SK-N-SH (cell line): ENCODE results near the gene LRRC19. TPM values are rescaled to one million over a fixed set of nuclear protein-coding genes. Genes with fewer than 3 reads are reported as not detected.

Experiments
- CTCF ChIA-PET: fragments of 300-600, 350-600 bp; formaldehyde crosslinking; extraction: SDS; loops from one replicate; lab custom pipeline; 2021; lab: Yijun Ruan, JAX
- POLR2A ChIA-PET: fragments of 350-600 bp; sonication (Branson Sonifier 250); formaldehyde crosslinking; extraction: SDS; loops from one replicate; lab custom pipeline; 2020; ENCODE audit warnings: antibody characterized with exemption, inconsistent platforms; lab: Yijun Ruan, JAX
- DNase-seq: peaks from one replicate; pipeline ENCODE4 v3.0.0; 2012
- H2AFZ ChIP-seq: fragments of 200-600 bp; sonication (generic); 2 replicates; pipeline ENCODE4 v1.8.1; 2016; ENCODE audit warnings: antibody characterized with exemption, mild to moderate bottlenecking, low read depth
- H3F3A ChIP-seq: fragments of 200-600 bp; sonication (generic); replicated peaks from 2 replicates; pipeline ENCODE3; 2016; ENCODE audit warnings: antibody characterized with exemption, mild to moderate bottlenecking; ENCODE audit not compliant: insufficient read depth
- H3K27ac ChIP-seq, 2 experiments: fragments of 200-500 bp in 1 of 2; fragments of 200-600 bp in 1 of 2; sonication (Bioruptor generic) in 1 of 2; sonication (generic), shearing (Covaris generic) in 1 of 2; 2 replicates each; pipeline versions ENCODE4 v1.5.1 to v1.6.1; 2014 to 2016; ENCODE audit warnings: low read depth in 2 of 2, inconsistent platforms in 1 of 2, low read length in 1 of 2, mild to moderate bottlenecking in 1 of 2, mixed read lengths in 1 of 2
- H3K27me3 ChIP-seq: fragments of 200-600 bp; sonication (generic), shearing (Covaris generic); 2 replicates; pipeline ENCODE4 v1.6.1; 2016; ENCODE audit warnings: mixed run types; ENCODE audit not compliant: insufficient read depth
- H3K36me3 ChIP-seq, 2 experiments: fragments of 200-500 bp in 1 of 2; fragments of 200-600 bp in 1 of 2; sonication (Bioruptor generic) in 1 of 2; sonication (generic) in 1 of 2; replicated peaks in 1 of 2; 2 replicates each; pipeline versions ENCODE3 to v1.5.1; 2014 to 2016; ENCODE audit warnings: low read length in 1 of 2, mild to moderate bottlenecking in 1 of 2; ENCODE audit not compliant: insufficient read depth in 2 of 2, control insufficient read depth in 1 of 2
- H3K4me1 ChIP-seq, 2 experiments: fragments of 200-500 bp in 1 of 2; fragments of 200-600 bp in 1 of 2; sonication (Bioruptor generic) in 1 of 2; sonication (generic), shearing (Covaris generic) in 1 of 2; 2 replicates each; pipeline versions ENCODE4 v1.5.1 to v1.6.1; 2014 to 2016; ENCODE audit warnings: low read depth in 1 of 2, low read length in 1 of 2, mixed run types in 1 of 2; ENCODE audit not compliant: insufficient read depth in 2 of 2, control insufficient read depth in 1 of 2
- H3K4me2 ChIP-seq: fragments of 200-600 bp; sonication (generic), shearing (Covaris generic); 2 replicates; pipeline ENCODE4 v1.6.1; 2017; ENCODE audit warnings: mixed run types
- H3K4me3 ChIP-seq, 2 experiments: fragments of 200-500 bp in 1 of 2; fragments of 200-600 bp in 1 of 2; sonication (Bioruptor generic) in 1 of 2; sonication (generic), shearing (Covaris generic) in 1 of 2; 2 replicates each; pipeline versions ENCODE4 v1.5.1 to v1.8.1; 2014 to 2016; ENCODE audit warnings: low read depth in 2 of 2, inconsistent platforms in 1 of 2, low read length in 1 of 2, mild to moderate bottlenecking in 1 of 2, mixed read lengths in 1 of 2, moderate library complexity in 1 of 2
- H3K79me2 ChIP-seq: fragments of 200-600 bp; sonication (generic); 2 replicates; pipeline ENCODE4 v1.8.1; 2017; ENCODE audit warnings: mild to moderate bottlenecking; ENCODE audit not compliant: insufficient read depth
- H3K9ac ChIP-seq: fragments of 200-600 bp; sonication (generic); 2 replicates; pipeline ENCODE4 v1.6.1; 2017; ENCODE audit warnings: mixed run types
- H3K9me2 ChIP-seq: fragments of 200-600 bp; sonication (generic); 2 replicates; pipeline ENCODE4 v1.6.1; 2017; ENCODE audit warnings: mixed run types
- H3K9me3 ChIP-seq: fragments of 200-600 bp; sonication (generic); 2 replicates; pipeline ENCODE4 v1.6.1; 2017; ENCODE audit warnings: mixed run types, mild to moderate bottlenecking, moderate library complexity
- H4K20me1 ChIP-seq: fragments of 200-600 bp; sonication (generic); 2 replicates; pipeline ENCODE4 v1.6.1; 2017; ENCODE audit warnings: mild to moderate bottlenecking, mixed run types; ENCODE audit not compliant: insufficient read depth
- EP300 ChIP-seq, 2 experiments: IDR thresholded peaks; 2 replicates each; pipeline versions ENCODE4 v1.4.0 to v1.6.1; 2012; ENCODE audit warnings: borderline replicate concordance in 1 of 2, low read depth in 1 of 2, low read length in 1 of 2
- FOSL2 ChIP-seq: IDR thresholded peaks from 2 replicates; pipeline ENCODE4 v1.4.0; 2012; ENCODE audit warnings: low read depth, mild to moderate bottlenecking, moderate library complexity, borderline replicate concordance
- MEF2A ChIP-seq: IDR thresholded peaks from 2 replicates; pipeline ENCODE4 v1.4.0; 2012; ENCODE audit warnings: low read depth, borderline replicate concordance
- MXI1 ChIP-seq: IDR thresholded peaks from 2 replicates; pipeline ENCODE4 v1.6.1; 2012; ENCODE audit warnings: mild to moderate bottlenecking, low read depth, low read length, improper control_type of control experiment
- NFIC ChIP-seq: IDR thresholded peaks from 2 replicates; pipeline ENCODE4 v1.4.0; 2012; ENCODE audit warnings: borderline replicate concordance
- NRF1 ChIP-seq: IDR thresholded peaks from 2 replicates; pipeline ENCODE4 v1.6.1; 2012; ENCODE audit warnings: low read depth, mild to moderate bottlenecking, low read length
- POLR2AphosphoS5 ChIP-seq: IDR thresholded peaks from 2 replicates; pipeline ENCODE4 v1.6.1; 2012; ENCODE audit warnings: low read depth, low read length
- RAD21 ChIP-seq: IDR thresholded peaks from 2 replicates; pipeline ENCODE4 v1.6.1; 2012; ENCODE audit warnings: mild to moderate bottlenecking, low read length
- RCOR1 ChIP-seq: fragments of 150-350 bp; IDR thresholded peaks from 2 replicates; pipeline ENCODE4 v1.6.1; 2017; ENCODE audit warnings: antibody characterized with exemption, low read length
- SIN3A ChIP-seq: IDR thresholded peaks from 2 replicates; pipeline ENCODE4 v1.6.1; 2012; ENCODE audit warnings: low read depth, mild to moderate bottlenecking, low read length, moderate library complexity, borderline replicate concordance
- TEAD4 ChIP-seq: IDR thresholded peaks from 2 replicates; pipeline ENCODE4 v1.4.0; 2012; ENCODE audit warnings: mild to moderate bottlenecking, borderline replicate concordance; ENCODE audit not compliant: insufficient read depth
- WGBS: methylation state at CpG from one replicate; pipeline ENCODE4 v1.1.6; 2017; ENCODE audit warnings: low lambda C conversion rate; 5-methylcytosine and 5-hydroxymethylcytosine counted together
- polyA plus RNA-seq, 3 experiments: library from polyadenylated mRNA; depleted of rRNA; stranded (reverse); fragments of >200 nt; gene quantifications; 2 replicates each; pipeline ENCODE4 v1.2.3, GENCODE V29; 2012
- TF ChIP-seq, protein P1 (sequence below): IDR thresholded peaks from 2 replicates; pipeline ENCODE4 v1.4.0; 2012; ENCODE audit warnings: low read depth, borderline replicate concordance
- TF ChIP-seq, protein P2 (sequence below): IDR thresholded peaks from 2 replicates; pipeline ENCODE4; 2012
- TF ChIP-seq, protein P3 (sequence below): IDR thresholded peaks from 2 replicates; pipeline ENCODE4 v1.4.0; 2012; ENCODE audit warnings: low read depth, borderline replicate concordance
- TF ChIP-seq, protein P4 (sequence below): IDR thresholded peaks from 2 replicates; pipeline ENCODE4 v1.4.0; 2012; ENCODE audit warnings: low read depth
- TF ChIP-seq, protein P5 (sequence below): fragments of 150-350 bp; IDR thresholded peaks from 2 replicates; pipeline ENCODE4 v1.6.1; 2016; ENCODE audit warnings: mild to moderate bottlenecking, low read depth, low read length
- TF ChIP-seq, protein P6 (sequence below): fragments of 200-600 bp; sonication (generic); IDR thresholded peaks from 2 replicates; pipeline ENCODE4 v1.6.1; 2017; ENCODE audit warnings: antibody characterized with exemption, mild to moderate bottlenecking, moderate library complexity

Gene LRRC19
- polyA plus RNA-seq, 1 of the 3 experiments (the other 2 are of a cell fraction) = not detected

DNA sequence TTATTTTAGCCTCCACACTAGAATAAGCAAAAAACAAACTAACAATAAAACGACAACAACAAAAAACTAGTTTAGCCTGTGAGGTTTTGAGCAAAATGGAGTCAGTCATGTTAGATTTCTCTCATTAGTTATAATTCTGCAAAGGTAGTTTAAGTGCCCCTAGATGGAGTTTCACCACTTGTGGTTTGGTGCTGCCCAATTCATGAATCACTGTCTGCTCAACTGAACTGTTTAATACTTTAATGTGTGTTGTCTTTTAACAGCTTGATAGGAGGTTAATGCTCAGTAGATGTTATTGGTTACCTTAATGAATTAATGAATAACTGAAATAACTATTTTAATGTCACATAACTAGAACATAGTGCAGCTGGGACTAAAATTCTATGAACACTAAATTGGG, 55.0 kb downstream of the LRRC19 start:
- Histone ChIP-seq H4K20me1 (no peaks in the 10 kb centered on the region), H3K9ac (no peak overlapping the region), H3K79me2 (peaks cover 15% of the 10 kb centered on the region), H3F3A (peaks cover 9% of the 10 kb centered on the region), H3K4me2 (no peak overlapping the region), H3K36me3 (no peaks in the 10 kb centered on the region), H3K4me1 (peaks cover 0 to 13% of the 10 kb centered on the region in 2 experiments; a peak in 2 of 4 replicates), H3K9me3 (no peaks in the 10 kb centered on the region), H3K9me2 (no peaks in the 10 kb centered on the region), H3K27ac (no peak overlapping the region), H2AFZ (no peak overlapping the region), H3K27me3 (no peaks in the 10 kb centered on the region), H3K4me3 (no peak overlapping the region)
- WGBS = 71% methylated on average over 1 of the region's 1 CpG
- TF ChIP-seq EP300 (IDR thresholded peaks at IDR 0.05; ENCODE audit: borderline replicate concordance in 1 of 2, low read depth in 1 of 2, low read length in 1 of 2) = no peak
- no peak for TF ChIP-seq RCOR1
- TF ChIP-seq, protein P1, sequence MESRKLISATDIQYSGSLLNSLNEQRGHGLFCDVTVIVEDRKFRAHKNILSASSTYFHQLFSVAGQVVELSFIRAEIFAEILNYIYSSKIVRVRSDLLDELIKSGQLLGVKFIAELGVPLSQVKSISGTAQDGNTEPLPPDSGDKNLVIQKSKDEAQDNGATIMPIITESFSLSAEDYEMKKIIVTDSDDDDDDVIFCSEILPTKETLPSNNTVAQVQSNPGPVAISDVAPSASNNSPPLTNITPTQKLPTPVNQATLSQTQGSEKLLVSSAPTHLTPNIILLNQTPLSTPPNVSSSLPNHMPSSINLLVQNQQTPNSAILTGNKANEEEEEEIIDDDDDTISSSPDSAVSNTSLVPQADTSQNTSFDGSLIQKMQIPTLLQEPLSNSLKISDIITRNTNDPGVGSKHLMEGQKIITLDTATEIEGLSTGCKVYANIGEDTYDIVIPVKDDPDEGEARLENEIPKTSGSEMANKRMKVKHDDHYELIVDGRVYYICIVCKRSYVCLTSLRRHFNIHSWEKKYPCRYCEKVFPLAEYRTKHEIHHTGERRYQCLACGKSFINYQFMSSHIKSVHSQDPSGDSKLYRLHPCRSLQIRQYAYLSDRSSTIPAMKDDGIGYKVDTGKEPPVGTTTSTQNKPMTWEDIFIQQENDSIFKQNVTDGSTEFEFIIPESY = no peak
- no peak for TF ChIP-seq NFIC
- TF ChIP-seq, protein P2, sequence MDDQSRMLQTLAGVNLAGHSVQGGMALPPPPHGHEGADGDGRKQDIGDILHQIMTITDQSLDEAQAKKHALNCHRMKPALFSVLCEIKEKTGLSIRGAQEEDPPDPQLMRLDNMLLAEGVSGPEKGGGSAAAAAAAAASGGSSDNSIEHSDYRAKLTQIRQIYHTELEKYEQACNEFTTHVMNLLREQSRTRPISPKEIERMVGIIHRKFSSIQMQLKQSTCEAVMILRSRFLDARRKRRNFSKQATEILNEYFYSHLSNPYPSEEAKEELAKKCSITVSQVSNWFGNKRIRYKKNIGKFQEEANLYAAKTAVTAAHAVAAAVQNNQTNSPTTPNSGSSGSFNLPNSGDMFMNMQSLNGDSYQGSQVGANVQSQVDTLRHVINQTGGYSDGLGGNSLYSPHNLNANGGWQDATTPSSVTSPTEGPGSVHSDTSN = no peak
- TF ChIP-seq TEAD4 = no peak
- no peak for TF ChIP-seq MXI1
- TF ChIP-seq, protein P3, sequence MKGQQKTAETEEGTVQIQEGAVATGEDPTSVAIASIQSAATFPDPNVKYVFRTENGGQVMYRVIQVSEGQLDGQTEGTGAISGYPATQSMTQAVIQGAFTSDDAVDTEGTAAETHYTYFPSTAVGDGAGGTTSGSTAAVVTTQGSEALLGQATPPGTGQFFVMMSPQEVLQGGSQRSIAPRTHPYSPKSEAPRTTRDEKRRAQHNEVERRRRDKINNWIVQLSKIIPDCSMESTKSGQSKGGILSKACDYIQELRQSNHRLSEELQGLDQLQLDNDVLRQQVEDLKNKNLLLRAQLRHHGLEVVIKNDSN = no peak
- no peak for TF ChIP-seq MEF2A
- no peak for TF ChIP-seq RAD21
- no peak for TF ChIP-seq FOSL2
- no peak for TF ChIP-seq POLR2AphosphoS5
- TF ChIP-seq SIN3A = no peak
- TF ChIP-seq, protein P4, sequence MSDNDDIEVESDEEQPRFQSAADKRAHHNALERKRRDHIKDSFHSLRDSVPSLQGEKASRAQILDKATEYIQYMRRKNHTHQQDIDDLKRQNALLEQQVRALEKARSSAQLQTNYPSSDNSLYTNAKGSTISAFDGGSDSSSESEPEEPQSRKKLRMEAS = no peak
- TF ChIP-seq, protein P5, sequence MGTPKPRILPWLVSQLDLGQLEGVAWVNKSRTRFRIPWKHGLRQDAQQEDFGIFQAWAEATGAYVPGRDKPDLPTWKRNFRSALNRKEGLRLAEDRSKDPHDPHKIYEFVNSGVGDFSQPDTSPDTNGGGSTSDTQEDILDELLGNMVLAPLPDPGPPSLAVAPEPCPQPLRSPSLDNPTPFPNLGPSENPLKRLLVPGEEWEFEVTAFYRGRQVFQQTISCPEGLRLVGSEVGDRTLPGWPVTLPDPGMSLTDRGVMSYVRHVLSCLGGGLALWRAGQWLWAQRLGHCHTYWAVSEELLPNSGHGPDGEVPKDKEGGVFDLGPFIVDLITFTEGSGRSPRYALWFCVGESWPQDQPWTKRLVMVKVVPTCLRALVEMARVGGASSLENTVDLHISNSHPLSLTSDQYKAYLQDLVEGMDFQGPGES = no peak
- no peak for TF ChIP-seq NRF1
- TF ChIP-seq, protein P6, sequence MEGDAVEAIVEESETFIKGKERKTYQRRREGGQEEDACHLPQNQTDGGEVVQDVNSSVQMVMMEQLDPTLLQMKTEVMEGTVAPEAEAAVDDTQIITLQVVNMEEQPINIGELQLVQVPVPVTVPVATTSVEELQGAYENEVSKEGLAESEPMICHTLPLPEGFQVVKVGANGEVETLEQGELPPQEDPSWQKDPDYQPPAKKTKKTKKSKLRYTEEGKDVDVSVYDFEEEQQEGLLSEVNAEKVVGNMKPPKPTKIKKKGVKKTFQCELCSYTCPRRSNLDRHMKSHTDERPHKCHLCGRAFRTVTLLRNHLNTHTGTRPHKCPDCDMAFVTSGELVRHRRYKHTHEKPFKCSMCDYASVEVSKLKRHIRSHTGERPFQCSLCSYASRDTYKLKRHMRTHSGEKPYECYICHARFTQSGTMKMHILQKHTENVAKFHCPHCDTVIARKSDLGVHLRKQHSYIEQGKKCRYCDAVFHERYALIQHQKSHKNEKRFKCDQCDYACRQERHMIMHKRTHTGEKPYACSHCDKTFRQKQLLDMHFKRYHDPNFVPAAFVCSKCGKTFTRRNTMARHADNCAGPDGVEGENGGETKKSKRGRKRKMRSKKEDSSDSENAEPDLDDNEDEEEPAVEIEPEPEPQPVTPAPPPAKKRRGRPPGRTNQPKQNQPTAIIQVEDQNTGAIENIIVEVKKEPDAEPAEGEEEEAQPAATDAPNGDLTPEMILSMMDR = no peak
- CTCF ChIA-PET = no interaction called here
- no peak for DNase-seq
- POLR2A ChIA-PET = no interaction called here
